ENCODE data around the gene STIL. TPM values are rescaled to one million over a fixed set of nuclear protein-coding genes. Genes with fewer than 3 reads are reported as not detected.
"Not testable (repeated sequence)": the region's sequence is repeated elsewhere in the genome, so short reads cannot be mapped to it uniquely, and the experiment has no call there.

Gene STIL
- total and polyA plus RNA-seq, 2 of the 13 experiments (the other 11 are each of a cell fraction or from before 2014, with no cell fraction given): 13.7 to 18.6 TPM

- TF ChIP-seq FOXP4 (CRISPR knock-in tag; IDR thresholded peaks at IDR 0.05): no peak
- no peak for TF ChIP-seq RBFOX2 (IDR thresholded peaks at IDR 0.05; ENCODE audit: low read depth, low read length)
- TF ChIP-seq DNMT3B (CRISPR knock-in tag; conservative IDR thresholded peaks at IDR 0.05): no peak
- TF ChIP-seq EP300 (IDR thresholded peaks at IDR 0.05; ENCODE audit: low read depth in 2 of 2, low read length in 2 of 2): no peak
- TF ChIP-seq EP300 (CRISPR knock-in tag; IDR thresholded peaks at IDR 0.05; ENCODE audit: borderline replicate concordance): no peak
- TF ChIP-seq HMG20A (CRISPR knock-in tag; IDR thresholded peaks at IDR 0.05; ENCODE audit: borderline replicate concordance): no peak
- TF ChIP-seq HMGXB3 (CRISPR knock-in tag; IDR thresholded peaks at IDR 0.05; ENCODE audit: borderline replicate concordance): no peak
- TF ChIP-seq U2AF1 (optimal IDR thresholded peaks at IDR 0.05; ENCODE audit: low read depth, low read length): no peak
- no peak for TF ChIP-seq ZNF34 (CRISPR knock-in tag; IDR thresholded peaks at IDR 0.05; ENCODE audit: borderline replicate concordance)
- no peak for TF ChIP-seq ZNF644 (CRISPR knock-in tag; IDR thresholded peaks at IDR 0.05; ENCODE audit: low read depth)
- TF ChIP-seq ZNF292 (CRISPR knock-in tag; IDR thresholded peaks at IDR 0.05; ENCODE audit: borderline replicate concordance, low read depth): no peak
- TF ChIP-seq GPBP1L1 (CRISPR knock-in tag; IDR thresholded peaks at IDR 0.05): no peak
- no peak for TF ChIP-seq ATF7 (IDR thresholded peaks at IDR 0.05)
- TF ChIP-seq ATF7 (CRISPR knock-in tag; IDR thresholded peaks at IDR 0.05): no peak
- no peak for TF ChIP-seq HCFC1 (IDR thresholded peaks at IDR 0.05; ENCODE audit: low read depth, low read length)
Measured at GRCh38 chr1:47347735-47348134, 33.8 kb upstream of the STIL start (continued).

GRCh38 chr1:47346979-47347378, 33.0 kb upstream of the STIL start:
- peaks cover 5 to 10% of the 10 kb centered on the region in 2 experiments for H3K36me3 ChIP-seq (replicated peaks in 1 of 2; ENCODE audit: control insufficient read depth in 1 of 2, insufficient read depth in 2 of 2, low read length in 2 of 2)
- over 99% methylated on average over 5 of the region's 5 CpGs for WGBS (ENCODE audit: low lambda C conversion rate)
- in situ Hi-C loops (cut with HindIII; ENCODE audit: extremely low pct_ligation_motif_present, low pct_unique_long_range_greater_than_20kb); H3K4me3 ChIP-seq (replicated peaks in 1 of 3; ENCODE audit: insufficient read depth in 1 of 3, low read depth in 2 of 3, low read length in 3 of 3); H3K4me2 ChIP-seq (ENCODE audit: low read depth, low read length); DNase-seq (ENCODE audit: low spot score); H3K27me3 ChIP-seq (ENCODE audit: control insufficient read depth in 1 of 2, insufficient read depth in 2 of 2, low read length in 2 of 2); BruUV-seq (replicated peaks); FAIRE-seq; H4K20me1 ChIP-seq (ENCODE audit: insufficient read depth, low read length); H3K27ac ChIP-seq (ENCODE audit: extremely low read length, insufficient read depth, low read length); H3K9me3 ChIP-seq (ENCODE audit: low read length); intact Hi-C loops (cut with micrococcal nuclease; ENCODE audit: unreplicated experiment); POLR2A ChIA-PET; ATAC-seq; H2AFZ ChIP-seq (ENCODE audit: low read length); H3K9ac ChIP-seq (ENCODE audit: insufficient read depth, low read depth, low read length); CTCF ChIA-PET (ENCODE audit: low intra/inter-chr PET ratio, low total read pairs): not testable (repeated sequence)
- peaks cover 10% of the 10 kb centered on the region for H3K4me1 ChIP-seq (ENCODE audit: insufficient read depth, low read length)
- peaks cover 41% of the 10 kb centered on the region for H3K79me2 ChIP-seq (ENCODE audit: insufficient read depth, low read length)

Data from HepG2 (cell line).